Measurements from ENCODE around the gene AUTS2. TPM values are rescaled to one million over a fixed set of nuclear protein-coding genes. Genes with fewer than 3 reads are reported as not detected.

Gene AUTS2
- total RNA-seq, 3 donors from 2014 or later: 31.2 to 67.6 (median 36.5) TPM

DNA sequence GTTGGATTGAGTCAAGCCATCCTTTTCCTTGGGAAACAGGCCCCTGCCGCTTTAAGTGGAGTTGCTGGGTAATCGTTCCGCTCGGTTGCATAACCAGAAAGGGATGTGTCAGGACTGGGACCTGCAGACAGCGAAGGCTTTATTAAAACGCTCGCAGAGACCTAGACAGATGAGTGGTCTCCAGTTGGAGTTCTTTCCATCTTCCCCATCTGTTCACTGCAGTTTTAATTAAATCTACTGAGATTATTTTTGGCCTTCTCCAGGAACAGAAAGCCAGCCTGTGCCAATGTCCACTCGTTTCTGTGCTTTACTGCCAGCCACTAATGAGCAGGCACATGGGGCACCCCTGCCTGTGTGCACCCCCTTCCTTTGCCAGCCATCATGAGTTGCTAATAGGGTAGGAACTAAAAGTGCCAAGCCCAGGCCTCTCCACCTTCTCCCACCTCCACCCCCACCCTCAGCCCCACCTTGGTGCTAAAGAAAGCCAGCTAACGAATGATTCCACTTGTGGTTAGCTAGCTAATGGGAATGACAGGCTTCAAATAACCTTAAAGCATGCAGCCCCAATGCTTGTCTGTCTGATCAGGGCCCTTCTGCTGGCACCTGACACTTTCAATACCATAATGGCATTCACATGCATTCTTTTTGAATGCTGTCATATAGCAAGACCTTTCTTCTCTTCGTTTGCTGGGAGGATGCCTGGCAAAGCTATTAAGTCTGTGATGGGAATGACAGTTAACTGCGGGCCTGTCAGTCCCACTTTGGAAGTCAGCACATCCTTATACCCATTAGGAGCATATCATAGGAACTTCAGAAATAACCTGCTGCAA lies 976.9 kb downstream of the AUTS2 start:
- ATAC-seq (no peak), DNase-seq (no peak)
- Histone ChIP-seq H3K4me3 (no peak overlapping the region), H3K36me3 (ENCODE audit: low read depth) (no peaks in the 10 kb centered on the region), H3K4me1 (ENCODE audit: low read depth) (peaks cover 4% of the 10 kb centered on the region), H3K9me3 (no peaks in the 10 kb centered on the region)
- TF ChIP-seq, protein P1, sequence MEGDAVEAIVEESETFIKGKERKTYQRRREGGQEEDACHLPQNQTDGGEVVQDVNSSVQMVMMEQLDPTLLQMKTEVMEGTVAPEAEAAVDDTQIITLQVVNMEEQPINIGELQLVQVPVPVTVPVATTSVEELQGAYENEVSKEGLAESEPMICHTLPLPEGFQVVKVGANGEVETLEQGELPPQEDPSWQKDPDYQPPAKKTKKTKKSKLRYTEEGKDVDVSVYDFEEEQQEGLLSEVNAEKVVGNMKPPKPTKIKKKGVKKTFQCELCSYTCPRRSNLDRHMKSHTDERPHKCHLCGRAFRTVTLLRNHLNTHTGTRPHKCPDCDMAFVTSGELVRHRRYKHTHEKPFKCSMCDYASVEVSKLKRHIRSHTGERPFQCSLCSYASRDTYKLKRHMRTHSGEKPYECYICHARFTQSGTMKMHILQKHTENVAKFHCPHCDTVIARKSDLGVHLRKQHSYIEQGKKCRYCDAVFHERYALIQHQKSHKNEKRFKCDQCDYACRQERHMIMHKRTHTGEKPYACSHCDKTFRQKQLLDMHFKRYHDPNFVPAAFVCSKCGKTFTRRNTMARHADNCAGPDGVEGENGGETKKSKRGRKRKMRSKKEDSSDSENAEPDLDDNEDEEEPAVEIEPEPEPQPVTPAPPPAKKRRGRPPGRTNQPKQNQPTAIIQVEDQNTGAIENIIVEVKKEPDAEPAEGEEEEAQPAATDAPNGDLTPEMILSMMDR (IDR thresholded peaks at IDR 0.05): no peak
- intact Hi-C loops (cut with DNase I, micrococcal nuclease): no loop called here

DNA sequence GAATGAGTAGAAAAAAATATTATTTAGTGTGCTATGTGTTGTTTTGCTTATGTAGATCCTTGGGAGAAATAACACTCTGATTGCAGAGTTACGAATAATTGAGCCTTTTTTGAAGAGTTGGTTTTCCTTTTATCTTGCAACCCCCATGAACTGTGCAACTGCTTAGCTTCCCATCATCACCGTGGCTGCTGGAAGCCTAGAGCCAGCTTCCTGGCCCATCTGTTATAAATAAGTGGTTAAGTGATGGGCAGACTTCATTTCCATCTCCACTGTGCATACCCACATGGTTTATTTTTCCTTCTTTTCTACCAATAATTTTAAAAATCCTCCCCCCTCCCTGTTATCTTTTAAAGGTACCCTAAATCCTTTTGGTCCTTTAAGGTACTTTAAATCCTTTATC lies 978.8 kb downstream of the AUTS2 start:
- intact Hi-C loops (cut with DNase I, micrococcal nuclease): no loop called here
- Histone ChIP-seq H3K4me3 (no peak overlapping the region), H3K4me1 (ENCODE audit: low read depth) (no peaks in the 10 kb centered on the region), H3K36me3 (ENCODE audit: low read depth) (no peaks in the 10 kb centered on the region), H3K9me3 (no peaks in the 10 kb centered on the region)
- TF ChIP-seq, protein P1 (IDR thresholded peaks at IDR 0.05): no peak
- ATAC-seq: no peak
- DNase-seq: no peak

DNA sequence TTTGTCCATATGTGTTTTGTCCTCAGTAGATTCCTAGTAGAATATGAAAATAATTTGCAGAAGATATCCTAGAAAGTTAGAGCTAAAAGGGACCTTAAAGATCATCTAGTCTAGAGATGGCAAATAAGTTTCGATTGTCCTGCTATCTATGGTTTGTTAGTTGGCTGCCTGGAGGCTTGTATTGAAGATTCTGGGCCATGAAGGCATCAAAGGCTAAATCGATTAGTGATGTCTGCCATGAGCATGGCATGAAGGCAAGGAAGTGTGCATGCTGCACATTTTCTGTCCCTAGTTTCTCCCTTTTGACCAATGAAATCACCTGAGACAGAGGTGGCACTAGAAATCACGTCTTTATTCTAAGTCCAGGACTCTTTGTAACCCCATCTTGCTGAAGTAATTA lies 979.9 kb downstream of the AUTS2 start:
- no peak for ATAC-seq
- Histone ChIP-seq H3K4me1 (ENCODE audit: low read depth) (no peaks in the 10 kb centered on the region), H3K9me3 (no peaks in the 10 kb centered on the region), H3K36me3 (ENCODE audit: low read depth) (no peaks in the 10 kb centered on the region), H3K4me3 (no peak overlapping the region)
- TF ChIP-seq, protein P1 (IDR thresholded peaks at IDR 0.05): no peak
- intact Hi-C loops (cut with DNase I, micrococcal nuclease): no loop called here
- DNase-seq: no peak

DNA sequence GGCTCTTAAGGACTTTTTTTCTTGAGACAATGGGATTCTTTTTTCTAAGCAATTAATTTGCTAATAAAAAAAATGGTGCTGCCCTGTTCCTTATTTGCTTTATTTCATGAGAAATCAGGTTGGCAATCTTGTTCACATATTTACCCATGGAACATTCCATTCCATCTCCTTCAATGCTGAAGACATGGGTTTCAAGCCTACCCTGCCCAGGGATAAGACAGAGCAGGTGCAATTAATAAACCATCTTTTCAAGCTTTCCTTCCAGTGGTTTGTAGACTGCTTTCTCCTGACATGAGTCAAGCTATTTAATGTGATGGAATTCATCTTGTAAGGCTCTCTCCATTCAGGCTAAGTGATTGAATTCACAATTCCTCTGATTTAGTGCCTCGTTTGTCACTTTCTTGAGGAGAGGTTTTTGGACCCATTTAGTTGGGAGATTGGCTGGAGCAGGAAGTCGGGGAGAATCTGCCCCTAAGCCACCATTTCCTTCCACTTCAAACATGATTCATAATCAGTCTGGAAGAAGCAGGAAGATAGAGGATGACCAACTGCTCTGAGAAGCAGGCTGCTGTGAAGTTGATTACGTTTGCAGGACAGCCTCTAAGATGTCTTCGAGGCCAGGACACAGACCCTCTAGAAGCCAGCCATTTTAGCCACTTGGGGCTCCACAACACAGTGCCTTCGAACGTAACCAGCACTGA lies 981.3 kb downstream of the AUTS2 start:
- Histone ChIP-seq H3K36me3 (ENCODE audit: low read depth) (no peaks in the 10 kb centered on the region), H3K4me1 (ENCODE audit: low read depth) (peaks cover 2% of the 10 kb centered on the region), H3K9me3 (no peaks in the 10 kb centered on the region), H3K4me3 (no peak overlapping the region)
- no peak for DNase-seq
- TF ChIP-seq, protein P1 (IDR thresholded peaks at IDR 0.05): no peak
- ATAC-seq: no peak
- intact Hi-C loops (cut with DNase I, micrococcal nuclease): no loop called here

DNA sequence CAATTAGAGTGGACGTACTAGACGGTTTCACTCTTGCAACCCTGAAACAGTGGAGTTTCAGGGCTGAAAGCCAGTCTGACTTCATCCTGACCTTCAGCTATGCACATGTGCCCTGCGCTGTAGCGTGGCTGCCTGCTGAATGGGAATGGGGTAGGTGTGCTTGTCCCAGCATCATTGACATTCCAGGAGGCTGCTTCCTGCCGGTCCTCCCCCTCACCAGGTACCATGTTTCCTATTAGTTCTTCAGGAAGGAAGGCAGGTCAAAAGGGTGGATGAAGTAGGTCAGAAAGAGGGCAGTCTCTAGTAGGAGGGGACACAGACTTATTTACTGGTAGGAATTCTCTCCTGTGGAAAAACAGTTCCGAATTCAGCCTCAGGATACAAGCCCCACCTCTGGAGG lies 981.9 kb downstream of the AUTS2 start:
- intact Hi-C loops (cut with DNase I, micrococcal nuclease): no loop called here
- Histone ChIP-seq H3K36me3 (ENCODE audit: low read depth) (no peaks in the 10 kb centered on the region), H3K9me3 (no peaks in the 10 kb centered on the region), H3K4me1 (ENCODE audit: low read depth) (peaks cover 2% of the 10 kb centered on the region), H3K4me3 (no peak overlapping the region)
- TF ChIP-seq, protein P1 (IDR thresholded peaks at IDR 0.05): no peak
- ATAC-seq (no peak), DNase-seq (no peak)
